PC-3 (cell line): ENCODE measurements around the gene KCNQ1OT1.

Experiments
- CTCF ChIP-seq: fragments of 300-600 bp; sonication (generic); conservative IDR thresholded peaks from 2 replicates; pipeline ENCODE4 v1.5.1; 2017; ENCODE audit warnings: antibody characterized with exemption, low read depth, mild to moderate bottlenecking, low read length
- EZH2 ChIP-seq: fragments of 300-600 bp; sonication (generic); IDR thresholded peaks from one replicate; pipeline ENCODE4 v1.6.1; 2017; ENCODE audit warnings: antibody characterized with exemption, mild to moderate bottlenecking, low read length; ENCODE audit not compliant: unreplicated experiment
- EZH2phosphoT487 ChIP-seq: fragments of 300-600 bp; sonication (generic); IDR thresholded peaks from 2 replicates; pipeline ENCODE4 v1.6.1; 2018; ENCODE audit warnings: mild to moderate bottlenecking, antibody characterized with exemption, low read length, borderline replicate concordance

GRCh38 chr11:2746401-2747247 is 46.8 kb upstream of the KCNQ1OT1 start:
- TF ChIP-seq CTCF (no peak), EZH2phosphoT487 (no peak), EZH2 (no peak)
